Measurements from ENCODE around the gene ST6GAL2. TPM values are rescaled to one million over a fixed set of nuclear protein-coding genes. Genes with fewer than 3 reads are reported as not detected.

Gene ST6GAL2, protein sequence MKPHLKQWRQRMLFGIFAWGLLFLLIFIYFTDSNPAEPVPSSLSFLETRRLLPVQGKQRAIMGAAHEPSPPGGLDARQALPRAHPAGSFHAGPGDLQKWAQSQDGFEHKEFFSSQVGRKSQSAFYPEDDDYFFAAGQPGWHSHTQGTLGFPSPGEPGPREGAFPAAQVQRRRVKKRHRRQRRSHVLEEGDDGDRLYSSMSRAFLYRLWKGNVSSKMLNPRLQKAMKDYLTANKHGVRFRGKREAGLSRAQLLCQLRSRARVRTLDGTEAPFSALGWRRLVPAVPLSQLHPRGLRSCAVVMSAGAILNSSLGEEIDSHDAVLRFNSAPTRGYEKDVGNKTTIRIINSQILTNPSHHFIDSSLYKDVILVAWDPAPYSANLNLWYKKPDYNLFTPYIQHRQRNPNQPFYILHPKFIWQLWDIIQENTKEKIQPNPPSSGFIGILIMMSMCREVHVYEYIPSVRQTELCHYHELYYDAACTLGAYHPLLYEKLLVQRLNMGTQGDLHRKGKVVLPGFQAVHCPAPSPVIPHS
- total RNA-seq (2014; rRNA removed) (11.4 and 12.6 TPM in 2 replicates), Bru-seq, nascent RNA (percentile 68 among the genes with signal in this experiment), BruChase-seq, experiment 1, labeled RNA remaining after a 6-hour chase (percentile 75 among the genes with signal in this experiment), BruChase-seq, experiment 2, labeled RNA remaining after a 2-hour chase (percentile 77 among the genes with signal in this experiment)
- long read RNA-seq, full-length matches to known transcripts = 2 of 21 reads
- long read RNA-seq, partial matches to known transcripts = 1 of 21 reads
- long read RNA-seq, other reads (novel, unspliced or antisense) = 18 of 21 reads

DNA sequence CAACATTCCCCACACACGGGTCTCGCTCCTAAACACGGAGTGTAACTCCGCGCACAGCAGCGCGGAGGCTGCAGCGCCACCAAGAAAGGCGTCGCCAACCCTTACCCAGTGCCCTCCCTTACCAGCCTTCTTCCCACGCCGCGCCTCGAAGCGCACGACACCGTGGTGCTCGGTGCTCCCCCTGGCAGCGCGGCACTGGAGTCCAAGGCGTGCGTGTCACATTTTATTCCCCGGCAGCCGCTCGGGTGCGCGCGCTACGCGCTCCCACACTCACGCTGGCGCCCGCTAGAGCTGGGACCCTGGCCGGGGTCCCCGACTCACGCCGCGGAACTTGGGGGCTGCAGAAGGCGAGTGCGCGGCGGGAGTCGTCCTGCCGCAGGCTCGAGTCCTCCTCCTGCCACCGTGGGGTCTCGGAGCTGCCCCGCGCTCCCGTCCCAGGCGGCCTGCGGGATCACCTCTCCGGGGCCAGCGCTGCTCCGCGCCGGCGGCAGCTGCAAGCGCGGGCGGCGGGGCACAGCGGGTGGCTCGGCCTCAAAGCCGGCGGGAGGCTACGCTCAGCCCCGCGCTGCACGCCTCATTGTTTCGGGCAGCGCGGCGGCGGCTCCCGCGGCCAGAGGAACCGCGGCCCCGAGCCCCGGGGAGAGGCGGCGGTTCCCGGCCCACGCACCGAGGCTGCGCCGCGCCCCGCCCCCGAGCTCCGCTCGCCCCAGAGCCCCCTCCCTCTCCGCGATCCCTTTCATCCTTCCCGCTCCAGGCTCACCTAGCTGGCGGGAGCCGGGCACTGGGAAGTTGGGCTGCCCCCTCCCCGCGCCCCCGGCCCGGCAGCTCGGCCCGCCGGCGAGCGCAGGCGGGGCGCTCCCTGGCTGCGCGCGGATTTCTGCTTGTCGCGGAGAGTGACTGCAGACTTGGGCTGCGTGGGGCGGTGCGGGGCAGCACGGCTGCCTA is at the start of gene ST6GAL2:
Gene ST6GAL2, minus strand, starts transcription at position 197 of the 945 bp plus-strand sequence. CDS start 42,190 bp downstream, outside the sequence.
- Histone ChIP-seq H3K9me3 (ENCODE audit: low read length) (no peaks in the 10 kb centered on the region), H3K4me1 (ENCODE audit: insufficient read depth, low read length) (peaks cover 21% of the 10 kb centered on the region), H3K36me3 (ENCODE audit: low read depth, low read length) (no peaks in the 10 kb centered on the region), H3K9ac (ENCODE audit: low read length) (peak within 1 kb of the TSS; percentile 95), H3K4me3 (ENCODE audit: low read length) (peak within 1 kb of the TSS; percentile 83), H3K27ac (ENCODE audit: low read length) (peak within 1 kb of the TSS; percentile 88), H2AFZ (ENCODE audit: low read length) (peak within 1 kb of the TSS; percentile 82), H3F3A (ENCODE audit: low read length, unreplicated experiment) (no peaks in the 10 kb centered on the region), H3K9me2 (replicated peaks; ENCODE audit: low read length) (no peaks in the 10 kb centered on the region), H3K79me2 (ENCODE audit: low read length) (peaks cover 45% of the 10 kb centered on the region), H4K20me1 (ENCODE audit: low read length) (peaks cover 30% of the 10 kb centered on the region), H3K4me2 (ENCODE audit: low read length) (peak within 1 kb of the TSS; percentile 77), H3K27me3 (ENCODE audit: low read length) (no peaks in the 10 kb centered on the region)
- BruUV-seq (replicated peaks) = no TSS peak
- DNase-seq (peak; percentile 52), ATAC-seq (peak; percentile 57)
- TF ChIP-seq EZH2 (IDR thresholded peaks at IDR 0.05; ENCODE audit: low read length, unreplicated experiment) = no peak
- TF ChIP-seq, protein P1, sequence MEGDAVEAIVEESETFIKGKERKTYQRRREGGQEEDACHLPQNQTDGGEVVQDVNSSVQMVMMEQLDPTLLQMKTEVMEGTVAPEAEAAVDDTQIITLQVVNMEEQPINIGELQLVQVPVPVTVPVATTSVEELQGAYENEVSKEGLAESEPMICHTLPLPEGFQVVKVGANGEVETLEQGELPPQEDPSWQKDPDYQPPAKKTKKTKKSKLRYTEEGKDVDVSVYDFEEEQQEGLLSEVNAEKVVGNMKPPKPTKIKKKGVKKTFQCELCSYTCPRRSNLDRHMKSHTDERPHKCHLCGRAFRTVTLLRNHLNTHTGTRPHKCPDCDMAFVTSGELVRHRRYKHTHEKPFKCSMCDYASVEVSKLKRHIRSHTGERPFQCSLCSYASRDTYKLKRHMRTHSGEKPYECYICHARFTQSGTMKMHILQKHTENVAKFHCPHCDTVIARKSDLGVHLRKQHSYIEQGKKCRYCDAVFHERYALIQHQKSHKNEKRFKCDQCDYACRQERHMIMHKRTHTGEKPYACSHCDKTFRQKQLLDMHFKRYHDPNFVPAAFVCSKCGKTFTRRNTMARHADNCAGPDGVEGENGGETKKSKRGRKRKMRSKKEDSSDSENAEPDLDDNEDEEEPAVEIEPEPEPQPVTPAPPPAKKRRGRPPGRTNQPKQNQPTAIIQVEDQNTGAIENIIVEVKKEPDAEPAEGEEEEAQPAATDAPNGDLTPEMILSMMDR (conservative IDR thresholded peaks at IDR 0.05; ENCODE audit: low read depth, low read length) = peak; percentile 37; the same call in 1 of the 2 replicates
- POLR2A ChIA-PET (ENCODE audit: unreplicated experiment) = interaction anchor here (0.9 to 1.0 kb wide), 2 partner anchors 119 to 140 kb away, joined by 3 to 4 read pairs; no protein-coding TSS in a partner anchor
- CTCF ChIA-PET = interaction anchor here (0.6 to 1.5 kb wide), 3 partner anchors 23 to 119 kb away, joined by 3 to 5 read pairs (median 4); no protein-coding TSS in a partner anchor
- intact Hi-C loops (cut with micrococcal nuclease) = loop anchor here (1.0 to 10.0 kb wide), 3 partner anchors 111 to 249 kb away; no protein-coding TSS in a partner anchor

DNA sequence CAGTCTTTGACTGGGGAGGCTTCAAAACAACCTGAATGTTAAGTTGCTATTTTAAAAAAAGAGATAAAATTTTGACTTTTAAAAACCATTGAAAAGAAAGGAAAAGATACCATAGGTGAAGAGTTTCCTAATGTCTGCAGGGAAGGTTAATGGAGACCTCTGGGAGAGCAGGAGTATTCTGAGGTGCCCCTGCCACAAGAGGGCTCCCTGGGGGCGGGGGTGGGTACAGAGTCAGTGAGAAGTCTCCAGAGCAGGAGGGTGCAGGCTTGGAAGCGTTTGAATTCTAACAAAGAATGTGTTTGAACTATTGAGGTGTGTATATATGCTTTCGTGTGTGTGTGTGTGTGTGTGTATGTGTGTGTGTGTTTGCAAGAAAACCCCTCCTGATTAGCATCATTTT is 46.7 kb upstream of the ST6GAL2 start:
- ChIA-PET CTCF (no interaction called here), POLR2A (ENCODE audit: unreplicated experiment) (no interaction called here)
- no peaks in the 10 kb centered on the region for H3K36me3 ChIP-seq (ENCODE audit: low read depth, low read length)
- H4K20me1 ChIP-seq (ENCODE audit: low read length) = no peaks in the 10 kb centered on the region
- intact Hi-C loops (cut with micrococcal nuclease) = no loop called here
- H3K79me2 ChIP-seq (ENCODE audit: low read length) = no peaks in the 10 kb centered on the region
- H3K4me1 ChIP-seq (ENCODE audit: insufficient read depth, low read length) = 0 out of 2 replicates have a peak, but pooled peaks cover 6% of the 10 kb centered on the region
- no peaks in the 10 kb centered on the region for H3K9me3 ChIP-seq (ENCODE audit: low read length)
- no peaks in the 10 kb centered on the region for H3K9me2 ChIP-seq (replicated peaks; ENCODE audit: low read length)
- TF ChIP-seq, protein P1 (conservative IDR thresholded peaks at IDR 0.05; ENCODE audit: low read depth, low read length) = peak; percentile 66
- TF ChIP-seq EZH2 (IDR thresholded peaks at IDR 0.05; ENCODE audit: low read length, unreplicated experiment) = no peak
- H3K4me3 ChIP-seq (ENCODE audit: low read length) = no peak overlapping the region
- ATAC-seq = no peak
- no peak overlapping the region for H2AFZ ChIP-seq (ENCODE audit: low read length)
- no peaks in the 10 kb centered on the region for H3K27me3 ChIP-seq (ENCODE audit: low read length)
- H3K27ac ChIP-seq (ENCODE audit: low read length) = no peak overlapping the region
- H3K9ac ChIP-seq (ENCODE audit: low read length) = no peak overlapping the region
- BruUV-seq (replicated peaks) = no TSS peak
- H3K4me2 ChIP-seq (ENCODE audit: low read length) = no peak overlapping the region
- no peaks in the 10 kb centered on the region for H3F3A ChIP-seq (ENCODE audit: low read length, unreplicated experiment)
- peak; percentile 46 for DNase-seq

Measured in PC-3 (cell line).